GM18502 (cell line): Measurements from ENCODE around the gene ZNRF1.
"Not testable (repeated sequence)": the region's sequence is repeated elsewhere in the genome, so short reads cannot be mapped to it uniquely, and the experiment has no call there.

Experiments used
- ATAC-seq: cut with Tn5 transposase; IDR thresholded peaks from one replicate; pipeline ENCODE4 v1.9.1; 2021; ENCODE audit warnings: mild to moderate bottlenecking; ENCODE audit not compliant: unreplicated experiment, poor library complexity

Gene ZNRF1

DNA sequence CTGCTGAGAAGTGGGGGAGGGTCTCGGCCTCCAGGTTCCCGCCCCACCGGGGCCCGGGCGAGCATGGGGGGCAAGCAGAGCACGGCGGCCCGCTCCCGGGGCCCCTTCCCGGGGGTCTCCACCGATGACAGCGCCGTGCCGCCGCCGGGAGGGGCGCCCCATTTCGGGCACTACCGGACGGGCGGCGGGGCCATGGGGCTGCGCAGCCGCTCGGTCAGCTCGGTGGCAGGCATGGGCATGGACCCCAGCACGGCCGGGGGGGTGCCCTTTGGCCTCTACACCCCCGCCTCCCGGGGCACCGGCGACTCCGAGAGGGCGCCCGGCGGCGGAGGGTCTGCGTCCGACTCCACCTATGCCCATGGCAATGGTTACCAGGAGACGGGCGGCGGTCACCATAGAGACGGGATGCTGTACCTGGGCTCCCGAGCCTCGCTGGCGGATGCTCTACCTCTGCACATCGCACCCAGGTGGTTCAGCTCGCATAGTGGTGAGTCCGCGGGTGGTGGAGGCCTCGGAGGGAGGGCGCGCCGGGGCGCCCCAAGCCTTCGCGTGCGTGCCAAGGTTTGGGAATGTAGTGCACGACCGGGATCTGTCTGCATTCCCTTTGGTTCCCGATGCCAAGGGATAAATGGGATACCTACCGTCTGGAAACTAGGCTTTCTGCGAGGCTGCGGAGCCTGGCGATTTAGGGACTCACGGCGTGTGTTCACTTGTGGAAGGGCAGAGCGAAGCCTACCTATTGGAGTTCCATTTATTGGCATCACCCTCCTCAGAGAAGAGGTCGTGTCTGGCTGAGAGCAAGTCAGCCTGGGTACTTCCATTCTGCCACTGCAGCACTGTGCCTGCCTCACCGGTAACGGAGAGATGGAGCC, 1.0 kb downstream of the ZNRF1 start:
- peak; percentile 40 for ATAC-seq

DNA sequence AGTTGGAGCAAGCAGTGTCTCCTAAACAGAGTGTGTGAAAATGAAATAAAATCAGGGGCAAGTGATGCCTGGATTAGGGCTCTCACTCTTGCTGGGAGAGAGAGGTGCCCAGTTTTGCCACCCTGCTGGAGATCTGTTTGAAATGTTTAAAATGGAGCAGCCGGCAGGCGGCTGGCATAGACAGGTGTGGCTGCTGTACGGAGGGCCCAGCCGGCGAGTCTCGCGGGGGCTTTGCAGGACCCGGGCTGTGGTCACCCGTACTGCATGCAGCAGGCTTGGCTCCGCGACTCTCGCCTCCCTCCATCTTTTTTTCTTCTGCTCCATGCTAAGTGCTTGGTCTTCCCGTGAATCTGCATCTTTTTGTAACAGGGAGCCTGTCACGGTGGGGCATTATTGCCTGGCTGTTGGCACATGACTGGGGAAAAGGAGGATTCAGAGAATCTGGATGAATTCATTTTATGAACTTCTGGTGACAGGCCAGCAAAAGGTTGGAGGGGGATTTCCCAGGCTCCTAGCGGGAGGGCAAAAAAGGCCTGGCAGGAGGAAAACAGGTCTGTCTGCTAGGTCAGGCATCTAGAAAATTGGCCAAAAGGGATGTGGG, 1.8 kb downstream of the ZNRF1 start:
- ATAC-seq = no peak

DNA sequence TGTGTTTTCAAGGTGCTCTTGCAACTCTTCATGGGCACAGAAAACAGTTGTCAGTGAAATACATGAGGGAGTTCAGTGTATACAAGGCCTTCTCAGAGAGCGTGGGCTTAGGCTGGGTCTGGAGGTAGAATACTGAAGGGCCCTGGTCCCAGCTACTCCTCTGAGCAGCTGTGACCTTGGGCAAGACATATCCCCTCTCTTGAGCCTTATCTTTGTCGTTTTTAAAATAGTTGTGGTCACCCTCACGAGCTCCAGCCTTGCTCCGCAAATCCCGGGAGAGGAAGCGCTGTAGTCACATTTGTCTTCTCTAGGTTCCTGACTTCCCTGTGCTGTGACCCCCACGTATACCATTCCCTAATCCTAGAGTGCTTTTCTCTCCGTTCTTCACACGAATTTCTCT, 3.6 kb downstream of the ZNRF1 start:
- ATAC-seq = no peak

DNA sequence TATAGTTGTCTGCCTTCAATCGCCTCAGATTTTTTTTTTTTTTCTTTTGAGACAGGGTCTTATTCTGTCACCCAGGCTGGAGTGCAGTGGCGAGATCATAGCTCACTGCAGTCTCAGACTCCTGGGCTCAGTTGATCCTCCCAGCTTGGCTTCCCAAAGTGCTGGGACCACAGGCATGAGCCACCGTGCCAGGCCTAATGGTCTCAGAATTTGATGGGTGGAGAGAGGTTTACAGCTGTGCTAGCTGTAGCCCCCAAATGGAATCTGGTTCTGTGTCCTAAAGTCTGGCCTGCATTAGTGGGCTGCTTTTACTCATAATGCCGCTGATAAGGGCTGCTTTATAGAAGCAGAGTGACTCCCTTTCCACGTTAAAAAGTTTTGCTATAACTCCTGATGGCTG, 5.1 kb downstream of the ZNRF1 start:
- no peak for ATAC-seq

DNA sequence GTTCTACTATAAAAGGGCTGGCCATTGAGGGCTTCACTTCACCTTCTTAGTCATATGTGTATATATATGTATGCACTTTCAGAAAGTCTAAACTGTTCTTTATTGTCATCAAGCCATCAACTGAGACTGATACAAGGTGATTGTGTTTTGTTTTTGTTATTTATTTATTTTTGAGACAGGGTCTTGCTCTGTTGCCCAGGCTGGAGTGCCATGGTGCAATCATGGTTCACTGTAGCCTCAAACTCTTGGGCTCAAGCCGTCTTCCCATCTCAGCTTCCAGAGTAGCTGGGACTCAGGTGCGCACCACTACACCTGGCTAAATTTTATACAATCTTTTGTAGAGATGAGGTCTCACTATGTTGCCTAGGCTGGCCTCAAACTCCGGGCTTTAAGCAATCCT, 5.6 kb downstream of the ZNRF1 start:
- no peak for ATAC-seq

DNA sequence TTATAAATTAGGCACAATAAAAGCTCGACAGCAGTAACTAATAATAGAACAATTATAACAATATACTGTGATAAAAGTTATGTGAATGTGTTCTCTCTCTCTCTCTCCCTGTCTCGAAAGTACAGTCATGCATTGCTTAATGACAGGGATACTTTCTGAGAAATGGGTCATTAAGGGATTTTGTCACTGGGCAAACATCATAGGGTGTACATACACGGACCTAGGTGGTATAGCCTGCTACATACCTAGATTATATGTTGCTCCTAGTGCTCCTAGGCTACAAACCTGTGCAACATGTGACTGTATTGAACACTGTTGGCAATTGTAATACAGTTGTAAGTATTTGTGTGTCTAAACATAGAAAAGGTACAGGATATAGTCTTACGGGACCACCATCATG, 6.9 kb downstream of the ZNRF1 start:
- no peak for ATAC-seq

DNA sequence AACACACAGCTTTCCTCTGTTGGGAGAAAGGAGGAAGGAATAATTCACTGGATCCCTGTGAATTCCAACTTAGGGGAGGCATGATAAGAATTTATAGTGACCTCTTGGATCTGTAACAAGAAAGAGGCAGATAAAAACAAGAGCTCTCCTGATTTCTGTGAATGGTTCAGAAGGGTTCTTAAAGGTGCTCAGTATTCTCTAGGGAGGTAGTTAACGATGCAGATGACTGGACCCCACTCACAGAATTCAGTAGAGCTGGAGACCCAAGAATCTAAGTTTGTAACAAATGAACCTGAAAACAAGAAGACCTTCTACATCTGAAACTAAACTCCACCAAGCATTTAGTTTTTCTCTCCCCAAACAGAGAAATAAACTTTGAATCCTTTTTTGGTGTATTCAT, 8.6 kb downstream of the ZNRF1 start:
- no peak for ATAC-seq

DNA sequence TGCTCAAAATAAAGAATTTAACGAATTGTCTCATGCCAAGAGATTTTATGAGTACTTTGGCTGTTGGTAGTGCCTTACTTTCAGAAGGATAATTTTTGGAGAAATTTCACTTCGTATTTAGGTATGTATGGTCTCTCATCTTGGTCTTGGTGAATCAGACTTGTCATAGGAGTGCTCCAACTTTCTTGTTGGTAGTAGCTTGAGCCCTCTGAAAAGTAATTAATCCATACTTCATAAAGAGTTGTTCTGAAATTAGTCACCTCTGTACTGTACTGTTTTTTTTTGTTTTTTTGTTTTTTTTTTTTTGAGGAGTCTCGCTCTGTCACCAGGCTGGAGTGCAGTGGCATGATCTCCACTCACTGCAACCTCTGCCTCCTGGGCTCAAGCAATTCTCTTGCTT, 11.6 kb downstream of the ZNRF1 start:
- no peak for ATAC-seq

DNA sequence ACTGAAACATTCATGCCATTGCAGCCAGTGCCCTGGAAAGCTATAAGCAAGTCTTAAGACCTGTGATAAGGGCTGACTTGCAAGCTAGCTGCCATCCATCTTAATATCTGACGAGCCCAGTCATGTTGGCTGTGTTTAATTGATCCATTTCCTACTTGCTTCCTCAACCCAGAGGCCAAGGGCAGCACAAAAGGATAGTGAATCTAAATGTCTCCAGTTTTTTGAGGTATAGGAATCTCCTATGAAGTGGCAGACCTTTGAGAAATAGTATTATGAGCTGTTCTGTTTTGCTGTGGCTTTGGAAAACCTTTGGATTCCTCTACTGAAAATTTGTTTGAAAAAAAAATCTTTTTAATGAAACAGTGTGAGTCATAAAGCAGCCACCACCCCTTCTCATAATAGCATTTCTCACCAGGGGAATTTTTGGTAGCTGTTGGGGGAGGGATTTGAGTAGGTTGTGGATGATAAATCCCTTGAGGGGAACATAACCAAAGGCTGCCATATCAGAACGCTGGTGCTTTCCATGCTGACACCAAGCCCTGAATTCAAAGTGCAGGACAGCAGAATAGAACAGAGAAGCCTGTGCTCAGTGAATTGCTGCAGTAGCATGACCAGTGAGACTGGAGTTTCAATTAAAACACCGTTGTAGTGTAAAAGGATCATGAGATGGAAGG, 12.9 kb downstream of the ZNRF1 start:
- ATAC-seq = peak; percentile 77

DNA sequence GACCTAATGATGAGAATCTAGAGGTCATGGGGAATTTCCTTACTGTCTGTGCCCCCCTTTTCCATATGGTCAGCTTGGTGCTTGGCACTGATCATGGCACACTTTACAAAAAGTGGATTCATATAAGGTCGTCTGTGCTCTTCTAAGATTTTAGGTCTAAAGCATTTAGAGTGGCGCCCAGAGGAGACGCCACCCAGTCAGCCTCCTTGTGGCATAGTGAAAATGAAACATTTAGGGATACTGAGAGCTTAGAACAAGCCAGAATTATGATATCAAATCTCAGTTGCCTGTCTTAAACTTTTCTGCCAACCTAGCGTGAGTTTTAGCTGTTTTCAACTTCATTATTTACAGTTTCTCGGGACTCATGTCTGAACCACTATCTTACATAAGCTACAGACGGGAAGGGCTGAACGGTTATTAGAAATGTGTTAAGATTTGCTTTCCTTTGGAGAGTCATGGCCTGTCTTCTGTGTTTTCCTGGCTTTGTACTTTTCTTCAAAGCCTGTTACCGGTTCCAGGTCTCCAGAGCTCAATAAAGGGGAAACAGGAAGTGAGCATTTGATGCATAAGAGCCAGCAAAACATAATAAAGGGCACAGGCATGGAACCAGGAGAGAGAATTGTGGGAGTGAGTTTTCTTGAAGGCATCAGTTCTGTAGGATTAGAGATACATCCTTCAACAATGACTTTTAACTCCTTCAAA, 13.7 kb downstream of the ZNRF1 start:
- ATAC-seq = peak; percentile 30

DNA sequence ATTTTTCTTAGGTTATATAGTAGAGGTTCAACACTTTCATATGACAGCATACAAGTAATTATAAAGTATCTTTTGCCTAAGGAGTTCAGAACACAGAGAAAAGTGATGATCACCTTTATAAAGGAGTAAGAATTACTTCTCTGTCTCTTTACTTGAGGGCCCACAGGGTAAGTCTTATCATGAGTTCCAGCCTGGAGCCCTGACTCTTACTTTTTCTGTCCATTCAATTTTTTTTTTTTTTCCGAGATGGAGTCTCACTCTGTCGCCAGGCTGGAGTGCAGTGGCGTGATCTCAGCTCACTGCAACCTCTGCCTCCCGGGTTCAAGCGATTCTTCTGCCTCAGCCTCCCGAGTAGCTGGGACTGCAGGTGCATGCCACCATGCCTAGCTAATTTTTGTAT, 14.3 kb downstream of the ZNRF1 start:
- ATAC-seq = not testable (repeated sequence)

DNA sequence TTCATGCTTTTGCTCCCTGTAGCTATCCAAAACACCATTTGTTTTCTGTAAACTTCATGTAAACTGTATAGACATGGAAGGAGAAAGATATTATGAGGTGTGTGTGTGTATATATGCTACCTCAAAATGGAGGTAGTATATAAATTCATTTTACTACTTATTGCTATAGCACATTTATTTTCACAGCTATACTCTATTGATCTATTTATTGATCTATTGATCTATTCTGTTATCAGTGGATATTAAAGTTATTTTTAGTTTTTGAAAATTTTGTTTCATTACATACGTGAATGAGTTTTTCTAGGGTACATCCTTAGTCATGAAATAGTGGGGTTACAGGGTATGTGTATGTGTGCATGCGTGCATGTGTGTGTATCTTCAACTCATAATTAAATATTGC, 15.5 kb downstream of the ZNRF1 start:
- no peak for ATAC-seq

DNA sequence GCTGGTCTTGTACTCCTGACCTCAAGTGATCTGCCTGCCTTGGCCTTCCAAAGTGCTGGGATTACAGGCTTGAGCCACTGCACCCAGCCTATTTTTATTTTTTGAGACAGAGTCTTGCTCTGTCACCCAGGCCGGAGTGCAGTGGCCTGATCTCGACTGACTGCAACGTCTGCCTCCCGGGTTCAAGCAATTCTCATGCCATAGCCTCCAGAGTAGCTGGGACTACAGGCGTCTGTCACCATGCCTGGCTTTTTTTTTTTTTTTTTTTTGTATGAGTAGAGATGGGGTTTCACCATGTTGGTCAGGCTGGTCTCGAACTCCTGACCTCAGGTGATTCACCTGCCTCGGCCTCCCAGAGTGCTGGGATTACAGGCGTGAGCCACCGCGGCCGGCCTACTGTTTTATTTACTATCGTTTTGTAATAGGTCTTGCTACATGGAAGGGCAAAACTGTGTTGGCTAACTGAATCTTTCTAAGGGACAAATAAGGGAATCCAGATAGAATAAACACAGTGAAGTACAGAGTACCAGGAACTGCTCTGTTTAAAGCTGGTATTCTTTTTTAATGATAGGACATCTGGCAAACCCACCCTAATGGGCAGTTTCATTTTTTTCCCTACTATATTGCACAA, 17.7 kb downstream of the ZNRF1 start:
- ATAC-seq = not testable (repeated sequence)

DNA sequence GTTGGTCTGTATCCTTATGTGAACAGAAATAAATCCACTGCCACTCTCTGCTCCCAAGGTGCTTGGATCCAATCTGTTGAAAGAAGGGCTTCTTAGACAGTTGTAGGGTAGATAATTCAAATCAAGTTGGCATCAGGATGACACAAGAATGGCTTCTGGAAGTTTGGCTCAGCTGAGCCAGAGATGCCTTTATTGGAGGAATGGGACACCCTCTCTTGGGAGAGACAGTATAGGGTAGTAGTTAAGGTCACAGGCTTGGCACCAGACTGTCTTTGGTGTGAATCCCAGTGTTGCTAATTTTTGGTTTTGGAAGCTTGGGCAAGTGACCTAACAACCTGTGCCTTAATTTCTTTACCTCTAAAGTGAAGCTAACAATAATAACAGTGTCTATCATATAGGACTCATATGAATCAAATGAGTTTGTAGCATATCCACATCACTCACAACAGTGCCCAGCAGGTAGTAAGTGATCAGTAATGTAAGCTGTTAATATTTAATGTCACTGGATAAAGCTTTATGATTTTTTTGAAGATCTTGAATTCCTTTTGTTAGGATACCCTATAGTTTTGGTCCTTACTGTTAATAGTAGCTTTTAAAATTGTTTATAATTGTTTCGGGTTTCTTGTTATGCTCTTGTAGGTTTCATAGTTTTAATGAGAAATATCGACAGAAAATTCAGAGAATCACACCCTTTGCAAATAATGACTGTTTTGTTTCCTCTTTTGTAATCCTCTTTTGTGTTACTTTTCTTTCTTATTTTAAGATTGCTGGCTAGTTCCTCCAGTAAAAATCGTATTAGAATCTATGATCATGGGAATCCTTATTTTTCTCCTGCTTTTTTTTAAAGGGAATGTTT, 19.1 kb downstream of the ZNRF1 start:
- ATAC-seq = no peak

DNA sequence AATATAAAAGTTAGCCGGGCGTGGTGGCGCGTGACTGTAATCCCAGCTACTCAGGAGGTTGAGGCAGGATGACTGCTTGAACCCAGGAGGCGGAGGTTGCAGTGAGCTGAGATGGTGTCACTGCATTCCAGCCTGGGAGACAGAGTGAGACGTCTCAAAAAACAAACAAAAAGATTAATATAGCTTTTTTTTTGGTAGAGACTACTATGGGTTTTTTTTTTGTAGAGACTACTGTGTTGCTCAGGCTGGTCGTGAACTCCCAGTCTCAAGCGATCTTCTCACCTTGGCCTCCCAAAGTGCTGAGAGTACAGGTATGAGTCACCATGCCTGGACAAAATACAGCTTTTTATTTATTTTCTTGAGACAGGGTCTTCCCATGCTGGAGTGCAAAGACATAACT, 20.2 kb downstream of the ZNRF1 start:
- peak; percentile 63 for ATAC-seq

DNA sequence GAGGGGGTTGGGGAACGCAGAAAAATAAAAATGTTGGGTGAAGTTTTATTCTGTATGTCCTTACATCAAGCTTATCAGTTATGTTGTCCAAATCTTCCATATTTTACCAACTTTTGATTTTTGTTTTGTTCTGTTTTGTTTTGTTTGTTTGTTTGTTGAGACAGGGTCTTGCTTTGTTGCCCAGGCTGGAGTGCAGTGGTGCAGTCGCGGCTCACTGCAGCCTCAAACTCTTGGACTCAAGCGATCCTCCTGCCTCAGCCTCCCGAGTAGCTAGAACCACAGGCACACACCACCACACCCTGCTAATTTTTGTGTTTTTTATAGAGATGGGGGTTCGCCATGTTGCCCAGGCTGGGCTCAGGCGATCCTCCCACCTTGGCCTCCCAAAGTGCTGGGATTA, 20.8 kb downstream of the ZNRF1 start:
- no peak for ATAC-seq

DNA sequence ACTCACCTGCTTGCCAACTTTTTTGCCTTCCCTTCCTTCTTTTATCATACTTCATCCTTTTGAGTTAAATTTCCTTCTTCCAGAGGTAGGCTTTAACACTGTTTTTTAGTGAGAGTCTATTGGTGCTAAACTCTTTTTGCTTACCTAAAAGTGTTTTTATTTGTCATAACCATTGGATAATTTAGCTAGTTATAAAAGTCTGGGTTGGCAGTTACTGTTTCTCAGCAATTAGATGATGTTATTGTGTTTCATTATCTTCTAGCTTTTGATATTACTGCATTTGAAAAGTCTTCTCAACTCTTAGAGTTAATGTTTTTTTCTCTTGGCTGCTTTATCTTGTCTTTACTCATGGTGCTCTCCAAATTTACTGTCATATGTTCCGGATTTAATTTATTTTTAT, 22.6 kb downstream of the ZNRF1 start:
- no peak for ATAC-seq

DNA sequence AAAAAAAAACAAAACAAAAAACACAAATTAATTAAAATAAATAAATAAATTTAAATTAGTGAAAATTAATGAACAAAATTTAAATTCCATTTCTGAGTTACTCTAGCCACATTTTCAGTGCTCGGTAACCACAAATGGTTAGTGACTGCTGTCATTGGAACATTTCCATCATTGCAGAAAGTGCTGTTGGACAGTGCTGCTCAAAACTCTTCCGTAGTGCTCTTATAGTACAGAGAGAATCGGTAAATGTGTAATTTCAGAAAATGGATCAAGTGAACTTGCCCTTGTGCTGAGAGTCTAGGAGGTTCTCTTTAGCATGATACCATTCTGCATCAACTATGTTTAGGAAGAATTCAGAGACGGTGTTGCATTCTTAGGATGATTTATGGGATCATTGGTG, 23.7 kb downstream of the ZNRF1 start:
- no peak for ATAC-seq

DNA sequence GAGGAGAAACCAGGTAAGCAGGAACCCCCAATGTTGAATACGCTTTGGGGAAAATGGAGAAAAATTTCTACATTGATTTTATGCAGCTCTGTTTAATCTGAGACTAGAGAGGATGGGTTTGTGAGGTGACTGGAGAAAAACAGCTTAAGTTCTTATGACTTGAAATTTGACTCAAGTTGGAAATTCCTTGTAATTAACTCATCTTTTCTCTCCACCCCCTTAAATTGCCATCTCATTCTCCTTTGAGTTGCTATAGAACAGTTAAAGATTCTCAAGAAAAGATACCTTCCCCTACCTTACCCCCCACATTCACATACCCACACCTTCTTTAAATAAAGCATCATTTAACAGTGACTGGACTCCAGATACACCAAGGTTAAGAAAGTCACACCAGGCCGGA, 24.2 kb downstream of the ZNRF1 start:
- ATAC-seq = no peak

DNA sequence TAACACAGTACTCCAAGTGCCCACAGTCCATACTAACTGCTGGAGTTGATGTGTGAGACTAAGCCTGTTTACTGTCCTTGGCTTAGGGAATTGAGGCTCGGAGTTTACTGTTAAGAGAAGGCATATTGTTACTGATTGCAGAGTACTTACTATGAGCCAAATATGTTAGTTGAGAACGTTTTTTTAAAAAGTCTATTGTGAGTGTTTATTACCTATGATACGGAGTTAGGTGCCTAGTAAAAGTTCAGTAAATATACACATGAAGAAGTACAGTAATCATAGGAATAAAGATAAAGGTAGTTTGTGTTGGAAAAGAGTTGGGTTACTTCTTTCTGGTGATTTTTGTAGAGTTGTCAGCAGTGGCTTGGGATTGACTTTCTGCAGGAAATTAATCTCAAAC, 25.4 kb downstream of the ZNRF1 start:
- no peak for ATAC-seq
